B cell (primary cell): Measurements from ENCODE around the gene EXOC6.

Experiments used
- CTCF ChIP-seq: fragments of 200-600 bp; IDR thresholded peaks from one replicate; pipeline ENCODE4 v1.8.0; 2022; ENCODE audit warnings: antibody characterized with exemption, mild to moderate bottlenecking
- EZH2 ChIP-seq: IDR thresholded peaks from 2 replicates; pipeline ENCODE4 v1.6.1; 2012; ENCODE audit warnings: borderline replicate concordance, low read depth, mild to moderate bottlenecking, moderate library complexity, low read length; ENCODE audit not compliant: insufficient read depth, poor library complexity, severe bottlenecking

- no peak for TF ChIP-seq CTCF
- TF ChIP-seq EZH2, result no peak
Observed at GRCh38 chr10:92837456-92837855, 10.9 kb upstream of the EXOC6 start.
